WERI-Rb-1 (cell line): ENCODE results near the gene MYDGF.
A peak's percentile ranks its signal among the peaks of the same experiment; 100 is the strongest.

Experiments used
- DNase-seq: peaks from one replicate; pipeline ENCODE4 v3.0.0-alpha.2; 2020
- H3K27ac ChIP-seq: fragments of 250-450 bp; sonication (Bioruptor Pico); 2 replicates; pipeline ENCODE4 v1.5.1; 2020; ENCODE audit warnings: mild to moderate bottlenecking, moderate library complexity
- H3K27me3 ChIP-seq: fragments of 250-450 bp; sonication (Bioruptor Pico); 2 replicates; pipeline ENCODE4 v1.5.1; 2021; ENCODE audit warnings: mild to moderate bottlenecking, low read depth, moderate library complexity; ENCODE audit not compliant: insufficient read depth, severe bottlenecking
- H3K36me3 ChIP-seq: fragments of 250-450 bp; sonication (Bioruptor Pico); 2 replicates; pipeline ENCODE4 v1.5.1; 2020; ENCODE audit warnings: mild to moderate bottlenecking, moderate library complexity
- H3K4me3 ChIP-seq: 2 replicates; pipeline ENCODE4 v1.5.1; 2011; ENCODE audit warnings: low read depth, mild to moderate bottlenecking, control low read depth, low read length
- H3K9me3 ChIP-seq: fragments of 250-450 bp; sonication (Bioruptor Pico); 2 replicates; pipeline ENCODE4 v1.5.1; 2021; ENCODE audit warnings: mild to moderate bottlenecking, moderate library complexity; ENCODE audit not compliant: severe bottlenecking
- CTCF ChIP-seq: IDR thresholded peaks from 2 replicates; pipeline ENCODE4 v1.5.1; 2011; ENCODE audit warnings: low read depth, mild to moderate bottlenecking, control low read depth, inconsistent platforms, low read length

The MYDGF gene

GRCh38 chr19:4649392-4650047 is 20.6 kb downstream of the MYDGF start:
- Histone ChIP-seq H3K9me3 (no peaks in the 10 kb centered on the region), H3K27ac (no peak overlapping the region), H3K4me3 (no peak overlapping the region), H3K27me3 (no peaks in the 10 kb centered on the region), H3K36me3 (peaks cover 1% of the 10 kb centered on the region; the same call in 1 of the 2 replicates)
- no peak for TF ChIP-seq CTCF
- no peak for DNase-seq

- Histone ChIP-seq H3K36me3 (no peaks in the 10 kb centered on the region; the same call in 1 of the 2 replicates), H3K4me3 (no peak overlapping the region), H3K27me3 (no peaks in the 10 kb centered on the region), H3K27ac (no peak overlapping the region), H3K9me3 (no peaks in the 10 kb centered on the region)
- peak; percentile 30; the same call in 1 of the 2 replicates for TF ChIP-seq CTCF
- no peak for DNase-seq
Measured at GRCh38 chr19:4647676-4648644, 22.2 kb downstream of the MYDGF start.

- H3K27me3 ChIP-seq: no peaks in the 10 kb centered on the region
- no peak overlapping the region for H3K4me3 ChIP-seq
- DNase-seq: no peak
- no peak for TF ChIP-seq CTCF
- no peaks in the 10 kb centered on the region for H3K36me3 ChIP-seq
- no peak overlapping the region for H3K27ac ChIP-seq
- no peaks in the 10 kb centered on the region for H3K9me3 ChIP-seq
Measured at GRCh38 chr19:4645718-4646117, 24.4 kb downstream of the MYDGF start.

GRCh38 chr19:4642625-4643024 is 27.5 kb downstream of the MYDGF start:
- no peak overlapping the region for H3K27ac ChIP-seq
- no peaks in the 10 kb centered on the region for H3K27me3 ChIP-seq
- TF ChIP-seq CTCF: no peak
- no peaks in the 10 kb centered on the region for H3K9me3 ChIP-seq
- H3K36me3 ChIP-seq: no peaks in the 10 kb centered on the region
- DNase-seq: no peak
- no peak overlapping the region for H3K4me3 ChIP-seq

- H3K9me3 ChIP-seq: no peaks in the 10 kb centered on the region
Measured at GRCh38 chr19:4641132-4641531, 29.0 kb downstream of the MYDGF start.

More at GRCh38 chr19:4641132-4641531, 29.0 kb downstream of the MYDGF start:
- Histone ChIP-seq H3K27ac (no peak overlapping the region), H3K36me3 (no peaks in the 10 kb centered on the region), H3K27me3 (no peaks in the 10 kb centered on the region), H3K4me3 (no peak overlapping the region)
- DNase-seq: no peak
- TF ChIP-seq CTCF: no peak
